22Rv1 (cell line): ENCODE results near the gene SETD6.

Experiments used
- ZFX ChIP-seq: fragments of 450-650 bp; IDR thresholded peaks from 2 replicates; pipeline ENCODE4 v1.6.1; 2017; ENCODE audit warnings: antibody characterized with exemption, borderline replicate concordance
- TF ChIP-seq, protein P1 (sequence below): fragments of 450-650 bp; IDR thresholded peaks from 2 replicates; pipeline ENCODE4 v1.5.1; 2017; ENCODE audit warnings: mild to moderate bottlenecking

DNA sequence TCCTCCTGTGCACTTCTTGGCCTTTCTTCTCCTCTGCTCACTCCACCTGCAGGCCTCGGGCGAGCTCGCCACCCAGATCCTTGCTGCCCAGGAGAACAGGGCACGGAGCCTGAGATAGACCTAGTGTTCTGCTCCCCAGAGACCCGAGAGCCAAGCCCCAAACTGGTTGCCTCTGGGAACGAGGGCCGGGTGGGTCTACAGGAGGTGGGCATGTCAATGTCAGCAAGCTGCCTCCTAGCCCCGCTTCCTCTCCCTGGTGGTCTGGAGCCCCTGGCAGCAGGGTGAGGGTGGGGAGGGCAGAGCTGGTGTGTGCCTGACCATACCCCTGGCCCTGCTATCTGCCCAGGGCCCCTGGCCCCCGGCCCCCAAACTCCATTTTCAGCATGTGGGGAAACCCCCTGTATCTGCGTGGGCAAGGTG, 16.2 kb upstream of the SETD6 start:
- TF ChIP-seq, protein P1, sequence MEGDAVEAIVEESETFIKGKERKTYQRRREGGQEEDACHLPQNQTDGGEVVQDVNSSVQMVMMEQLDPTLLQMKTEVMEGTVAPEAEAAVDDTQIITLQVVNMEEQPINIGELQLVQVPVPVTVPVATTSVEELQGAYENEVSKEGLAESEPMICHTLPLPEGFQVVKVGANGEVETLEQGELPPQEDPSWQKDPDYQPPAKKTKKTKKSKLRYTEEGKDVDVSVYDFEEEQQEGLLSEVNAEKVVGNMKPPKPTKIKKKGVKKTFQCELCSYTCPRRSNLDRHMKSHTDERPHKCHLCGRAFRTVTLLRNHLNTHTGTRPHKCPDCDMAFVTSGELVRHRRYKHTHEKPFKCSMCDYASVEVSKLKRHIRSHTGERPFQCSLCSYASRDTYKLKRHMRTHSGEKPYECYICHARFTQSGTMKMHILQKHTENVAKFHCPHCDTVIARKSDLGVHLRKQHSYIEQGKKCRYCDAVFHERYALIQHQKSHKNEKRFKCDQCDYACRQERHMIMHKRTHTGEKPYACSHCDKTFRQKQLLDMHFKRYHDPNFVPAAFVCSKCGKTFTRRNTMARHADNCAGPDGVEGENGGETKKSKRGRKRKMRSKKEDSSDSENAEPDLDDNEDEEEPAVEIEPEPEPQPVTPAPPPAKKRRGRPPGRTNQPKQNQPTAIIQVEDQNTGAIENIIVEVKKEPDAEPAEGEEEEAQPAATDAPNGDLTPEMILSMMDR, result no peak
- TF ChIP-seq ZFX, result no peak
